Esophagus muscularis mucosa (tissue), 3 donors: ENCODE measurements around the gene LPAR2.

ENCODE experiments used
- CTCF ChIP-seq, 3 experiments: fragments of 200-600 bp in 2 of 3; fragments of 450-650 bp in 1 of 3; sonication (generic) in 2 of 3; IDR thresholded peaks; one replicate each; pipeline ENCODE4 v1.5.1; 2017 to 2019; ENCODE audit warnings: antibody characterized with exemption in 3 of 3, mild to moderate bottlenecking in 2 of 3, moderate library complexity in 1 of 3
- POLR2A ChIP-seq: fragments of 450-650 bp; IDR thresholded peaks from one replicate; pipeline ENCODE4 v1.6.1; 2017; ENCODE audit warnings: antibody characterized with exemption, moderate library complexity, mild to moderate bottlenecking, low read depth
- POLR2AphosphoS5 ChIP-seq, 2 donors: sonication (generic); formaldehyde crosslinking; IDR thresholded peaks; one replicate each; pipeline ENCODE4 v1.6.1; 2017; ENCODE audit warnings: antibody characterized with exemption in 2 of 2

- TF ChIP-seq POLR2AphosphoS5 (IDR thresholded peaks at IDR 0.05): no peak
- no peak for TF ChIP-seq CTCF (IDR thresholded peaks at IDR 0.05)
- no peak for TF ChIP-seq POLR2A
These were observed 17.3 kb upstream of the LPAR2 start for GRCh38 chr19:19645233-19645870.
